OCI-LY7 (cell line): ENCODE data around the gene NFKBIE.

Experiments used
- EZH2phosphoT487 ChIP-seq: fragments of 200-600 bp; sonication (generic); IDR thresholded peaks from 2 replicates; pipeline ENCODE4 v1.6.1; 2018; ENCODE audit warnings: low read depth, borderline replicate concordance, mild to moderate bottlenecking, mixed run types, antibody characterized with exemption, low read length, moderate library complexity, mixed read lengths
- TF ChIP-seq, protein P1 (sequence below): fragments of 200-600 bp; sonication (generic); conservative IDR thresholded peaks from 2 replicates; pipeline ENCODE4 v1.5.1; 2014; ENCODE audit warnings: mild to moderate bottlenecking, antibody characterized with exemption, low read length, moderate library complexity, mixed read lengths

DNA sequence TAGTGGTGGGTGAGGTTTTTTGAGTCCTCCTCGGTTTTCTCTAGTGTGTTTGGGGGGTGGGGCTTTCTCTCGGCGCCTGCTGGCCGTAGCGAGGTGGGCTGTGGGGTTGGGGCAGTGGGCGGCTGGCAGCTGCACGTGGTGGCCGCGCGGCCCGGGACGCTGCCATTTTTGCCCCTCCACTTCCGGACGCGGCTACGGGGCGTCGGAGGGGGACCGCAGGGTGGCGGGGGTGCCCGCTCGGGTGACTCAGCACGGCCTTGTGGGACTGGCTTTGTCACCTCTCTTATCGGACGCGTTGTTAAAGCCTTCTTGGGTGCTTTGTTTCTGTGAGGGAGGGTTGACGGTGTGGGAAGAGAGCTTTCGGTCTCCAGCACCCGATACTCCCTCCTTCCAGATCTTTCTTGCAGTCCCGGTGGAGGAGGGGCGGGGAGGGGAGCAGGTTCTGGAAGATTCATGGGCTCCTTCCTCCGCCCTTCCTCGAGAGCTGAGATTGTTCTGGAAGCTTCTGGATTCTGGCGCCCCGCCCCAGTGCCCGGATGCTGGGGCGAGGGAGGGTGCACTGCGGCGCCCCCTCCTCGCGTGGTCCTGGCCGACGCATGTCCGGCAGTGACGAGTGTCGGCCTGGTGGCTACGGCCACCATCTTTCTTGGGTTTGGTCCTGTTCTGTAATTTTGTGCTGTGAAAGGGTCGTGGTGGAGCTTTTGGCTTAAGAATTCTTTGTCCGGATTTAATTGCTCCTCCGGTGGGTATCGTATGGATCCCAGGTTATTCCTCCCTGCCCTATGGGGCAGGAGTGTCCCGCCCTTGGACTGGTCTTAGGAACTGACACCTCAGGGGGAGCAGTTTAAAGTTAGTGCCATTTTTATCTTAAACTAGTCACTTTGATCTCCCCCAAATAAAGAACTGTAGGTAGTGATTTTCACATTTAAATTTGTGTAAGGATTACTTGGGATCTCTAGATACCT lies 17.7 kb downstream of the NFKBIE start:
- TF ChIP-seq, protein P1, sequence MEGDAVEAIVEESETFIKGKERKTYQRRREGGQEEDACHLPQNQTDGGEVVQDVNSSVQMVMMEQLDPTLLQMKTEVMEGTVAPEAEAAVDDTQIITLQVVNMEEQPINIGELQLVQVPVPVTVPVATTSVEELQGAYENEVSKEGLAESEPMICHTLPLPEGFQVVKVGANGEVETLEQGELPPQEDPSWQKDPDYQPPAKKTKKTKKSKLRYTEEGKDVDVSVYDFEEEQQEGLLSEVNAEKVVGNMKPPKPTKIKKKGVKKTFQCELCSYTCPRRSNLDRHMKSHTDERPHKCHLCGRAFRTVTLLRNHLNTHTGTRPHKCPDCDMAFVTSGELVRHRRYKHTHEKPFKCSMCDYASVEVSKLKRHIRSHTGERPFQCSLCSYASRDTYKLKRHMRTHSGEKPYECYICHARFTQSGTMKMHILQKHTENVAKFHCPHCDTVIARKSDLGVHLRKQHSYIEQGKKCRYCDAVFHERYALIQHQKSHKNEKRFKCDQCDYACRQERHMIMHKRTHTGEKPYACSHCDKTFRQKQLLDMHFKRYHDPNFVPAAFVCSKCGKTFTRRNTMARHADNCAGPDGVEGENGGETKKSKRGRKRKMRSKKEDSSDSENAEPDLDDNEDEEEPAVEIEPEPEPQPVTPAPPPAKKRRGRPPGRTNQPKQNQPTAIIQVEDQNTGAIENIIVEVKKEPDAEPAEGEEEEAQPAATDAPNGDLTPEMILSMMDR: no peak
- no peak for TF ChIP-seq EZH2phosphoT487
